Esophagus squamous epithelium (tissue), 5 donors: ENCODE data around the gene ATP8B3. TPM values are rescaled to one million over a fixed set of nuclear protein-coding genes. Genes with fewer than 3 reads are reported as not detected.

Experiments used
- DNase-seq: peaks from one replicate; lab custom pipeline; 2025; lab: John Stamatoyannopoulos, UW
- H3K27ac ChIP-seq, 4 donors: fragments of 200-600 bp; sonication (generic); one replicate each; pipeline ENCODE4 v1.5.1; 2016 to 2019; ENCODE audit warnings: mild to moderate bottlenecking in 1 of 4
- H3K27me3 ChIP-seq, 4 donors: fragments of 200-600 bp; sonication (generic); 1 replicate in 3 of 4; 2 replicates in 1 of 4; pipeline versions ENCODE4 v1.5.1 to v1.6.0; 2017 to 2021; ENCODE audit warnings: antibody characterized with exemption in 1 of 4
- H3K36me3 ChIP-seq, 3 donors: fragments of 200-600 bp; sonication (generic); one replicate each; pipeline ENCODE4 v1.5.1; 2016 to 2019
- H3K4me1 ChIP-seq, 3 donors: fragments of 200-600 bp; sonication (generic); one replicate each; pipeline ENCODE4 v1.5.1; 2017 to 2019
- H3K4me3 ChIP-seq, 4 donors: fragments of 200-600 bp; sonication (generic); 1 replicate in 3 of 4; 2 replicates in 1 of 4; pipeline ENCODE4 v1.5.1; 2016 to 2019; ENCODE audit warnings: mild to moderate bottlenecking in 2 of 4, moderate library complexity in 1 of 4
- H3K9me3 ChIP-seq, 3 donors: fragments of 200-600 bp; sonication (generic); one replicate each; pipeline ENCODE4 v1.5.1; 2016 to 2019
- POLR2A ChIP-seq, 4 donors: fragments of 450-650 bp; IDR thresholded peaks; one replicate each; pipeline ENCODE4 v1.6.1; 2017; ENCODE audit warnings: antibody characterized with exemption in 4 of 4, mild to moderate bottlenecking in 4 of 4, moderate library complexity in 3 of 4
- WGBS, 2 donors: methylation state at CpG; one replicate each; pipeline ENCODE4 v1.1.5; 2018; 5-methylcytosine and 5-hydroxymethylcytosine counted together
- intact Hi-C: fragments of 100-400 bp; cut with DNase I; formaldehyde crosslinking; loops from one replicate; pipeline ENCODE4 v1.15.0; 2022
- total RNA-seq, 4 donors: library from RNA; depleted of rRNA; stranded (reverse); fragments of >200 nt; gene quantifications; one replicate each; pipeline ENCODE4 v1.1.0, GENCODE V29; 2016
- TF ChIP-seq, protein P1 (sequence below), 6 experiments: fragments of 450-650 bp in 4 of 6; fragments of 200-600 bp in 2 of 6; sonication (generic) in 2 of 6; IDR thresholded peaks; one replicate each; pipeline ENCODE4 v1.5.1; 2016 to 2019; ENCODE audit warnings: antibody characterized with exemption in 6 of 6, mild to moderate bottlenecking in 4 of 6, moderate library complexity in 4 of 6
- donor health status: DM: yes; HTN: yes; CAD: no.

The ATP8B3 gene
- total RNA-seq, 4 donors from 2014 or later: 0.57 to 3.0 (median 1.4) TPM

DNA sequence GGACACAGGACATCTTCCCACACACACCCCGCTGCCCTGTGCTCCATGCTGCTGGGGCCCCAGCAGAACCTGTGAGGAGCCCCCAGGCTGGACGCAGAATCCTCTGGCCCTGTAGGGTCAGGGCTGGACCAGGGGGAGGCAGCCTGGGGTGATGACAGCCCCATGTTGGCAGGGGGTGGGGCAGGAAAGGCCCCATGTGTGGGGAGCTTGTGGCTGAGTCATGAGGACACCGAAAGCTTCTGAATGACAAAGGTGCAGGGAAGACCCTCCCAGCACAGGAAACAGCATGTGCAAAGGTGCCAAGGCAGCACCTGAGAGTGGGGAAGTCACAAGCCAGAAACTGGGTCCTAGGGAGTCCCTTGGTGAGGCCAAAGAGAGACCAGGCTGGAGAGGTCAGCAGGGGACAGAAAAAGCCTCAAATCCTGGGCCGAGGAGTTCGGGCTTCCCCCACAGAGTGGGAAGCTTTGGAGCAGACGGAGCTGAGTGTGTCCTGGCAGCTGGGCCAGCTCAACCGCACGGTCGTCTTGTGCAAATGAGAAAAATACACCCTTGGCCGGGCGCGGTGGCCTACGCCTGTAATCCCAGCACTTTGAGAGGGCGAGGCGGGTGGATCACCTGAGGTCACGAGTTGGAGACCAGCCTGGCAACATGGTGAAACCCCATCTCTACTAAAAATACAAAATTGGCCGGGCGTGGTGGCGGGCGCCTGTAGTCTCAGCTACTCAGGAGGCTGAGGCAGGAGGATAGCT lies 17.5 kb downstream of the ATP8B3 start:
- TF ChIP-seq, protein P1, sequence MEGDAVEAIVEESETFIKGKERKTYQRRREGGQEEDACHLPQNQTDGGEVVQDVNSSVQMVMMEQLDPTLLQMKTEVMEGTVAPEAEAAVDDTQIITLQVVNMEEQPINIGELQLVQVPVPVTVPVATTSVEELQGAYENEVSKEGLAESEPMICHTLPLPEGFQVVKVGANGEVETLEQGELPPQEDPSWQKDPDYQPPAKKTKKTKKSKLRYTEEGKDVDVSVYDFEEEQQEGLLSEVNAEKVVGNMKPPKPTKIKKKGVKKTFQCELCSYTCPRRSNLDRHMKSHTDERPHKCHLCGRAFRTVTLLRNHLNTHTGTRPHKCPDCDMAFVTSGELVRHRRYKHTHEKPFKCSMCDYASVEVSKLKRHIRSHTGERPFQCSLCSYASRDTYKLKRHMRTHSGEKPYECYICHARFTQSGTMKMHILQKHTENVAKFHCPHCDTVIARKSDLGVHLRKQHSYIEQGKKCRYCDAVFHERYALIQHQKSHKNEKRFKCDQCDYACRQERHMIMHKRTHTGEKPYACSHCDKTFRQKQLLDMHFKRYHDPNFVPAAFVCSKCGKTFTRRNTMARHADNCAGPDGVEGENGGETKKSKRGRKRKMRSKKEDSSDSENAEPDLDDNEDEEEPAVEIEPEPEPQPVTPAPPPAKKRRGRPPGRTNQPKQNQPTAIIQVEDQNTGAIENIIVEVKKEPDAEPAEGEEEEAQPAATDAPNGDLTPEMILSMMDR (IDR thresholded peaks at IDR 0.05): no peak
- no peak for TF ChIP-seq POLR2A (IDR thresholded peaks at IDR 0.05)
- Histone ChIP-seq H3K36me3 (no peaks in the 10 kb centered on the region), H3K4me1 (peaks cover 2 to 16% (median 3%) of the 10 kb centered on the region in 3 donors), H3K4me3 (no peak overlapping the region), H3K27ac (no peak overlapping the region), H3K27me3 (peaks cover 0 to 58% (median under 1%) of the 10 kb centered on the region in 4 donors), H3K9me3 (no peaks in the 10 kb centered on the region)
- intact Hi-C loops: loop anchor here (10.0 kb wide), 1 partner anchor 120 kb away; no protein-coding TSS in a partner anchor
- 48 to 69% methylated on average over 9 to 10 of the region's 20 CpGs for WGBS, 2 donors
- DNase-seq: no peak

DNA sequence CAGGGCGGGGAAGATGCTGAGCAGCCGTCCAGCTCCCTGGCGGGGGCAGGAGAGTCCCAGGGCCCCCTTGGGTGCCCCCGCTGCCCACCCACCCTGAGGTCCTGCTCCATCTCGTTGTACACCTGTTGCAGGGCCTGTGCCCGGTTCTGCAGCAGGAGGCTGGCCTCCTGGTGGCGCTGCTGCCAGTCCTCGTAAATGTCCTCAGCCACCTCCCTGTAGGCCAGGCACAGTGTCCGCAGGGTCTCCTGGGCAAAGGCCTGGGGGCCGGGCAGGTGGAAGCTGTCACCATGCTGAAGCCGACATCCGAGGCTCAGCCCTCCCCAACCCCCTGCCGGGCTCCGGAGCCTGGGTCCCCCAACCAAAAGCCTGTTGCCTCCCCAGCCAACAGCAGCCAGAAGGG lies 20.2 kb downstream of the ATP8B3 start:
- no peak for DNase-seq
- intact Hi-C loops: loop anchor here (10.0 kb wide), 1 partner anchor 117 kb away; no protein-coding TSS in a partner anchor
- H3K4me3 ChIP-seq: no peak overlapping the region
- TF ChIP-seq POLR2A (IDR thresholded peaks at IDR 0.05): no peak
- TF ChIP-seq, protein P1 (IDR thresholded peaks at IDR 0.05): no peak
- WGBS, 2 donors: no CpG with 5 or more reads among the region's 14 CpGs
- no peak overlapping the region for H3K27ac ChIP-seq
- H3K9me3 ChIP-seq: no peaks in the 10 kb centered on the region
- H3K36me3 ChIP-seq: no peaks in the 10 kb centered on the region
- peaks cover 3 to 28% (median 11%) of the 10 kb centered on the region in 3 donors for H3K4me1 ChIP-seq
- peaks cover 0 to 78% (median 2%) of the 10 kb centered on the region in 4 donors for H3K27me3 ChIP-seq

DNA sequence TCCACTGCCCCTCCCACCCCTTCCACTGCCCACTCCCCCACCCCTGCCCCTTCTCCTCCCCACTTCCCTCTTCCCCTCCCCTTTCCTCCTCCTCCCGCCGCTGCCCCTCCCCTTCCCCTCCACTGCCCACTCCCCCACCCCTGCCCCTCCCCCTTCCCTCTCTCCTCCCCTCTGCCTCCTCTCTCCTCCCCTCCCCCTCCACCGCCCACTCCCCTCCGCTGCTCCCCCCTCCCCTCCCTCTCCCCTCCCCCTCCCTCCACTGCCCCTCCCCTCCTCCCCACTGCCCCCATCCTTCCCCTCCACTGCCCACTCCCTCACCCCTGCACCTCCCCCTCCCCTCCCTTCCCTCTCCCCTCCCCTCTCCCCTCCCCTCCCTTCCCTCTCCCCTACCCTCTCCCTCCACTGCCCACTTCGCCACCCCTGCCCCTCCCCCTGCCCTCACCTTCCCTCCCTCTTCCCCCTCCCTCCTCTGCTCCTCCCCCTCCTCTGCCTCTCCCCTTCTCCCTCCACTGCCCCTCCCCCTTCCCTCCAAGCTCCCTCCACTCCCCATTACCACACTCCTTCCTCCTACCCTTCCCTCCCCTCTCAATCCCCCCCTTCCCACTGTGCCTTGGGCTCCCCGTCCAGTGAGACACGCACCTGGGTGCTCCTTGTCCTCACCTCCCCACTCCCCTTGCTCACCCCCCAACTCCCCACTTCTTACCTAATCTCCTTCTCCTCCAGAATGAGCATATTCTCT lies 21.9 kb downstream of the ATP8B3 start:
- Histone ChIP-seq H3K4me1 (peaks cover 0 to 19% (median 11%) of the 10 kb centered on the region in 3 donors), H3K36me3 (no peaks in the 10 kb centered on the region), H3K27me3 (peaks cover 0 to 79% (median 2%) of the 10 kb centered on the region in 4 donors), H3K4me3 (peak overlapping the region in 2 of 4 donors; percentile 17 to 40), H3K9me3 (no peaks in the 10 kb centered on the region), H3K27ac (no peak overlapping the region)
- no peak for DNase-seq
- 20 to 51% methylated on average over 2 of the region's 7 CpGs for whole genome bisulfite sequencing, 2 donors
- intact Hi-C loops: loop anchor here (10.0 kb wide), 1 partner anchor 115 kb away; no protein-coding TSS in a partner anchor
- TF ChIP-seq, protein P1 (IDR thresholded peaks at IDR 0.05): no peak
- TF ChIP-seq POLR2A (IDR thresholded peaks at IDR 0.05): no peak

GRCh38 chr19:1789261-1790041 lies 22.6 kb downstream of the ATP8B3 start:
- Histone ChIP-seq H3K4me3 (peak overlapping the region in 3 of 4 donors; percentile 17 to 40 (median 19)), H3K4me1 (peaks cover 0 to 15% (median 11%) of the 10 kb centered on the region in 3 donors), H3K27me3 (peaks cover 0 to 79% (median 2%) of the 10 kb centered on the region in 4 donors), H3K27ac (no peak overlapping the region), H3K36me3 (no peaks in the 10 kb centered on the region), H3K9me3 (no peaks in the 10 kb centered on the region)
- intact Hi-C loops: loop anchor here (10.0 kb wide), 1 partner anchor 115 kb away; no protein-coding TSS in a partner anchor
- no peak for TF ChIP-seq POLR2A (IDR thresholded peaks at IDR 0.05)
- TF ChIP-seq, protein P1 (IDR thresholded peaks at IDR 0.05): no peak
- WGBS, 2 donors: 18 to 32% methylated on average over 7 to 10 of the region's 59 CpGs
- no peak for DNase-seq
